ENCODE results near the gene DNAAF5.

The DNAAF5 gene

GRCh38 chr7:707296-708000 is 19.1 kb upstream of the DNAAF5 start:
- DNase-seq: no peak

GRCh38 chr7:710161-710560 is 16.3 kb upstream of the DNAAF5 start:
- no peak for DNase-seq

- DNase-seq: no peak
Measured at GRCh38 chr7:711093-711921, 15.2 kb upstream of the DNAAF5 start.

GRCh38 chr7:711922-712380 is 14.5 kb upstream of the DNAAF5 start:
- DNase-seq: no peak

- peak in 1 of 2 experiments; percentile 15 for DNase-seq
Measured at GRCh38 chr7:712381-713138, 13.9 kb upstream of the DNAAF5 start.

GRCh38 chr7:713139-713457 is 13.4 kb upstream of the DNAAF5 start:
- DNase-seq: no peak

- DNase-seq: no peak
Measured at GRCh38 chr7:713488-714230, 12.8 kb upstream of the DNAAF5 start.

- DNase-seq: no peak
Measured at GRCh38 chr7:714251-714671, 12.2 kb upstream of the DNAAF5 start.

- no peak for DNase-seq
Measured at GRCh38 chr7:716222-716621, 10.3 kb upstream of the DNAAF5 start.

GRCh38 chr7:716636-717035 is 9.9 kb upstream of the DNAAF5 start:
- no peak for DNase-seq

- DNase-seq: no peak
Measured at GRCh38 chr7:721619-722248, 4.8 kb upstream of the DNAAF5 start.

GRCh38 chr7:723541-723940 is 3.0 kb upstream of the DNAAF5 start:
- no peak for DNase-seq

GRCh38 chr7:724298-724697 is 2.2 kb upstream of the DNAAF5 start:
- no peak for DNase-seq

- DNase-seq: no peak
Measured at GRCh38 chr7:725223-726005, 1.1 kb upstream of the DNAAF5 start.

- DNase-seq: no peak
Measured at GRCh38 chr7:726854-727103, 280 bp downstream of the DNAAF5 start.

GRCh38 chr7:727104-727805 is 756 bp downstream of the DNAAF5 start, which contains the start of gene PRKAR1B:
Gene PRKAR1B, minus strand, starts transcription at chr7:727281. Its CDS starts 15,776 bp downstream, at chr7:711505.
- DNase-seq: peak; percentile 19 to 56

GRCh38 chr7:727806-728460 is 1.4 kb downstream of the DNAAF5 start:
- peak in 1 of 2 experiments; percentile 11 for DNase-seq

- DNase-seq: no peak
Measured at GRCh38 chr7:728602-729001, 2.1 kb downstream of the DNAAF5 start.

GRCh38 chr7:729140-730000 is 2.9 kb downstream of the DNAAF5 start:
- DNase-seq: no peak
